Ovary (tissue), 9 donors: ENCODE results near the gene CD52. TPM values are rescaled to one million over a fixed set of nuclear protein-coding genes. Genes with fewer than 3 reads are reported as not detected.

Experiments used
- DNase-seq, 5 donors: peaks; one replicate each; pipeline ENCODE4 v3.0.0-alpha.2; 2019 to 2020
- H3K27ac ChIP-seq, 2 donors: fragments of 200-600 bp; one replicate each; pipeline versions ENCODE4 v1.5.1 to v1.8.0; 2019 to 2022
- H3K27me3 ChIP-seq: fragments of 200-600 bp; one replicate; pipeline ENCODE4 v1.8.0; 2022
- H3K36me3 ChIP-seq: fragments of 200-600 bp; sonication (generic); one replicate; pipeline ENCODE4 v1.5.1; 2019
- H3K4me1 ChIP-seq: one replicate; pipeline ENCODE4 v1.8.1; 2013; ENCODE audit warnings: mild to moderate bottlenecking, moderate library complexity; ENCODE audit not compliant: insufficient read depth
- H3K4me3 ChIP-seq: fragments of 200-600 bp; sonication (generic); one replicate; pipeline ENCODE4 v1.5.1; 2017
- H3K9me3 ChIP-seq, 2 donors: fragments of 200-600 bp in 1 of 2; sonication (generic) in 1 of 2; one replicate each; pipeline versions ENCODE4 v1.5.1 to v1.8.1; 2013 to 2019; ENCODE audit warnings: mild to moderate bottlenecking in 1 of 2, moderate library complexity in 1 of 2
- EP300 ChIP-seq: sonication (generic); formaldehyde crosslinking; IDR thresholded peaks from one replicate; pipeline ENCODE4 v1.6.1; 2017; ENCODE audit warnings: antibody characterized with exemption
- POLR2A ChIP-seq: fragments of 450-650 bp; IDR thresholded peaks from one replicate; pipeline ENCODE4 v1.6.1; 2017; ENCODE audit warnings: antibody characterized with exemption, mild to moderate bottlenecking, moderate library complexity
- WGBS, 3 donors: extraction: QIAGEN DNeasy Blood & Tissue Kit in 1 of 3; methylation state at CpG; one replicate each; pipeline versions ENCODE4 v1.1.5 to v1.1.7; 2013 to 2017; 5-methylcytosine and 5-hydroxymethylcytosine counted together
- intact Hi-C, 4 donors: fragments of 100-400 bp; cut with DNase I; formaldehyde crosslinking; loops; one replicate each; pipeline versions ENCODE4 v1.11.0 to v1.15.1; 2022 to 2023
- polyA plus RNA-seq, 2 donors: library from polyadenylated mRNA; stranded (reverse); fragments of 200-250 nt in 1 of 2; fragments of 350-450 nt in 1 of 2; fragmentation: Illumina TruSeq in 1 of 2; extraction: RNeasy Lipid Tissue Mini Kit (QIAGEN cat#74804) in 1 of 2; gene quantifications; one replicate each; pipeline ENCODE4 v1.2.3, GENCODE V29; 2013 to 2014
- total RNA-seq, 7 donors: library from RNA; depleted of rRNA in 2 of 7; stranded (reverse); fragments of >200 nt in 2 of 7; fragmentation: NEBNext Ultra II Directional in 3 of 7; extraction: Animal tissue kit (Norgen Biotek cat#: 25700) in 3 of 7; gene quantifications; one replicate each; pipeline versions ENCODE4 v1.1.0 to v1.2.4, GENCODE V29; 2016 to 2023
- TF ChIP-seq, protein P1 (sequence below), 3 donors: fragments of 450-650 bp in 2 of 3; fragments of 200-600 bp in 1 of 3; IDR thresholded peaks; one replicate each; pipeline versions ENCODE4 v1.5.1 to v1.8.0; 2016 to 2022; ENCODE audit warnings: antibody characterized with exemption in 3 of 3, mild to moderate bottlenecking in 1 of 3
- donor health status: DM: no; HTN: no; CAD: no; lungs with moderate emphysema.
- donor health status: DM: no; HTN: no; CAD: no.
- donor health status: Bipolar disorder and iron deficiency.
- donor health status: DM: yes; HTN: yes; CAD: no.
- donor health status: DM: no; HTN: no; CAD: no.
- donor health status: DM: yes; HTN: yes; CAD: no.

The CD52 gene
- total and polyA plus RNA-seq, 9 donors = 1.3 to 45.5 (median 4.3) TPM; not detected in 1

DNA sequence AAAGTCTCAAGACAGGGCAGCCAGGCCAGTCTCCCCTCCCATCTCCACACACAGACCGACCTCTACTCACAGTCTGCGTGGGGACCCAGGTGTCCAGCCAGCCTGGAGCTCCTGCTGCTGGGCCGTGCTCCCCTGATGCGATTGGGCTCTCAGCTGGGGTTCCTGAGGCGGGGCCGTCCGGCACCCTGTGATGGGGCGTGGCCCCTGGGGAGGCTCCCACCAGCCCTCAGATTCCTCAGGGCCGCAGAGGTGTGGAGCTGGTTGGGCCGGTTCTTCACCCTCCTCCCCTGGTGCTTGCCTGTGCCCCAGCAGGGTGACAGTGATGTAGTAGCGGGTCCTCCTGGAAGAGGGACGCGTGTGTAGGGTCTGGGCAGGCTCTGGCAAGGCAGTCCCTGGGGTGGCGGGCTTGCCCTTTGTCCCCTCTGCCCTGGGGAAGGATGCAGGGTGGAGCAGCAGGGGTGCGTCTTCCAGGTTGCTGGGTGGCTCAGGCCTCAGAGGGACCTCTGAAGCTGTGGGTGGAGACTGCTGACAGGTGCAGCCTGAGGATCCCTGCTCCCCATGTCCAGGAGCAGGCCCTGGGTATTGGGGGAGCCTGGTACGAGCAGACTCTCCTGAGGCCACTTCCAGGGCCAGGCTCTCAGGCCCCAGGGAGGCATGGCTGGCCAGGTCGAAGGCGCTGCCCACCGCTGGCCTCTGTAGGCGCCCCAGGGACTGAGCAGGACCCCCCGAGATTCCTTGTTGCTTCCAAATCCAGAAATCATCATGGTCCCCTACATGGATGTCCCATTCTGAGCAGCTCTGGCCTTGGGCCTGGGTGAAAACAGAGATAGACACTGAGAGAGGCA, 36.4 kb downstream of the CD52 start, which contains the start of gene CRYBG2:
Gene CRYBG2, minus strand, starts transcription at position 155 of the 845 bp plus-strand sequence. CDS start 7,473 bp downstream, outside the sequence.
- no peak for TF ChIP-seq EP300
- TF ChIP-seq, protein P1, sequence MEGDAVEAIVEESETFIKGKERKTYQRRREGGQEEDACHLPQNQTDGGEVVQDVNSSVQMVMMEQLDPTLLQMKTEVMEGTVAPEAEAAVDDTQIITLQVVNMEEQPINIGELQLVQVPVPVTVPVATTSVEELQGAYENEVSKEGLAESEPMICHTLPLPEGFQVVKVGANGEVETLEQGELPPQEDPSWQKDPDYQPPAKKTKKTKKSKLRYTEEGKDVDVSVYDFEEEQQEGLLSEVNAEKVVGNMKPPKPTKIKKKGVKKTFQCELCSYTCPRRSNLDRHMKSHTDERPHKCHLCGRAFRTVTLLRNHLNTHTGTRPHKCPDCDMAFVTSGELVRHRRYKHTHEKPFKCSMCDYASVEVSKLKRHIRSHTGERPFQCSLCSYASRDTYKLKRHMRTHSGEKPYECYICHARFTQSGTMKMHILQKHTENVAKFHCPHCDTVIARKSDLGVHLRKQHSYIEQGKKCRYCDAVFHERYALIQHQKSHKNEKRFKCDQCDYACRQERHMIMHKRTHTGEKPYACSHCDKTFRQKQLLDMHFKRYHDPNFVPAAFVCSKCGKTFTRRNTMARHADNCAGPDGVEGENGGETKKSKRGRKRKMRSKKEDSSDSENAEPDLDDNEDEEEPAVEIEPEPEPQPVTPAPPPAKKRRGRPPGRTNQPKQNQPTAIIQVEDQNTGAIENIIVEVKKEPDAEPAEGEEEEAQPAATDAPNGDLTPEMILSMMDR (IDR thresholded peaks at IDR 0.05) = no peak
- Histone ChIP-seq H3K27me3 (no peaks in the 10 kb centered on the region), H3K9me3 (no peaks in the 10 kb centered on the region), H3K4me3 (no peak within 1 kb of the TSS), H3K4me1 (no peaks in the 10 kb centered on the region), H3K27ac (no peak within 1 kb of the TSS), H3K36me3 (no peaks in the 10 kb centered on the region)
- no peak for DNase-seq
- intact Hi-C loops = no loop called here
- 73 to 77% (median 76%) methylated on average over 20 to 21 of the region's 21 CpGs for WGBS, 3 donors

DNA sequence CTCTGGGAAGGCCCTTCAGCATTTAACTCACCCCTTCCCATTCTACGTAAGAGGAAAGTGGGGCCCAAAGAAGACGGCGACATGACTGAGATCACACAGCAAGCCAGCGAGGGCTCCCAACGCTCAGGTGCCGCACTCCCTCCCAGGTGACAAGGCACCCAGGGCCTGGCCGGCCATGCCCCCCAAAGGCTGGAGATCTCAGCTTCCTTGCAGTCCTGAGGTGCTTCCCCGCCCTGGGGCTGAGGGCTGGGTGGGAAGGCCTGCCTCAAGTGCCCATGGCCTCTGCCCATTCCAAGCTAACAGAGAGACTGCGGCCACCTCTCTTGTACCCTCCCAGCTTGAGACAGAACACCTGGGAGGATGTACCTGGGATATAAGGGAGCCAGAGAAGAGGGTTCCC, 37.2 kb downstream of the CD52 start:
- intact Hi-C loops = no loop called here
- no peaks in the 10 kb centered on the region for H3K36me3 ChIP-seq
- H3K27ac ChIP-seq = no peak overlapping the region
- H3K9me3 ChIP-seq = no peaks in the 10 kb centered on the region
- H3K4me1 ChIP-seq = no peaks in the 10 kb centered on the region
- H3K4me3 ChIP-seq = no peak overlapping the region
- TF ChIP-seq POLR2A = no peak
- TF ChIP-seq, protein P1 (IDR thresholded peaks at IDR 0.05) = no peak
- TF ChIP-seq EP300 = no peak
- 84 to 91% (median 86%) methylated on average over 9 of the region's 9 CpGs for WGBS, 3 donors
- no peak for DNase-seq
- H3K27me3 ChIP-seq = no peaks in the 10 kb centered on the region

DNA sequence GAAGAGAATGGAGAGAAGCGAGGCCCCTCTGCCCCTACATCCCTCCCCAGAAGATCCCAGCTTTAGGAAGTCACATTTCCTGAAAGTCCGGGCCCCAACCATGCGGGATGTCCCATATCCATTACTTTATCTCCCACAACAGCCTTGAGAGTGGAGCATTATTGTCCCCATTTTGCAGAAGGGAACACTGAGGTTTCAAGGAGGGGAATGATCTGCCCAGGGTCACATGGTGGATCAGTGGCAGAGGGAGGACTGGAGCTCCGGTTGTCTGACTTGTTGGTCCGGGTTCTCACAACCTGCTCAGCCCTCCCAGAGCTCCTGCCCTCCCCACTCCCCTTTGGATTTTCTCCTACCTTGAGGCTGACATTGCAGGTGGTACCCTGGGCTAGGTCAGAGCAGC, 38.3 kb downstream of the CD52 start:
- Histone ChIP-seq H3K27ac (no peak overlapping the region), H3K4me3 (no peak overlapping the region), H3K9me3 (no peaks in the 10 kb centered on the region), H3K27me3 (no peaks in the 10 kb centered on the region), H3K4me1 (peaks cover 2% of the 10 kb centered on the region), H3K36me3 (no peaks in the 10 kb centered on the region)
- TF ChIP-seq, protein P1 (IDR thresholded peaks at IDR 0.05) = no peak
- no peak for TF ChIP-seq POLR2A
- TF ChIP-seq EP300 = no peak
- intact Hi-C loops = no loop called here
- no peak for DNase-seq
- WGBS, 3 donors = 80 to 92% (median 86%) methylated on average over 5 of the region's 5 CpGs

DNA sequence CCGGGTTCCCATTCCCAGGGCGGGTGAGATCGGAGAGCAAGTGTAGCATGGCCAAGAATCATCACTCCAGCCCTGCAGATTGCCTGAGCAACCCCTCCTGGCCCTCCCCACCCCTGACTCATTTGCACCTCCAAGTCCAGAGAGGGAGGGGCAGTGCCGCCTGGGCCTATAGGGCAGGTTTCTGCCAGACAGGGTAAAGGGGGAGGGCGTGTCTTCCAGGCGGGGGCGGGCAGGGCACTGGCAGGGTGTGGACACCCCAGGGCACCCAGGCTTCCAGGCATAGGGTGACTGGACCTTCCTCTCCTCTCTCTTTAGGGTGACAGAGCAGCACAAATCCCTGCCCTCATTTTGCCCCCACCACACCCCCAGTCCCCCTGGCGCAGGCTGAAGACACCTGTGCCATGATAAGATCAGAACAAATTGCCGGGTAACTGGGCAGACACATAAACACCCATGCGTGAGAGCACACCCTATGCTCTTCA, 39.4 kb downstream of the CD52 start:
- Histone ChIP-seq H3K36me3 (no peaks in the 10 kb centered on the region), H3K4me3 (no peak overlapping the region), H3K27me3 (no peaks in the 10 kb centered on the region), H3K4me1 (peaks cover 2% of the 10 kb centered on the region), H3K27ac (no peak overlapping the region), H3K9me3 (no peaks in the 10 kb centered on the region)
- intact Hi-C loops = no loop called here
- DNase-seq = no peak
- TF ChIP-seq, protein P1 (IDR thresholded peaks at IDR 0.05) = no peak
- TF ChIP-seq POLR2A (no peak), EP300 (no peak)
- 53 to 65% (median 59%) methylated on average over 10 of the region's 10 CpGs for WGBS, 3 donors
